ENCODE measurements around the gene KIAA0408.

GRCh38 chr6:127457456-127458064 is 1.6 kb downstream of the KIAA0408 start:
- TF ChIP-seq CTCF (IDR thresholded peaks at IDR 0.05) = no peak
- no peak for TF ChIP-seq POLR2A (IDR thresholded peaks at IDR 0.05)

Measured in testis (tissue), 2 donors.